ENCODE results near the gene PLIN4. TPM values are rescaled to one million over a fixed set of nuclear protein-coding genes. Genes with fewer than 3 reads are reported as not detected.

PLIN4 gene
- total and polyA plus RNA-seq, 9 of the 15 experiments (the other 6 are each of a cell fraction or from before 2014, with no cell fraction given), result 0.04 to 0.16 (median 0.07) TPM; not detected in 3

GRCh38 chr19:4555657-4556561 lies 37.6 kb upstream of the PLIN4 start (continued):
- TF ChIP-seq TBP (optimal IDR thresholded peaks at IDR 0.05; ENCODE audit: low read depth, low read length) (peak; percentile 40), NR4A1 (CRISPR knock-in tag; IDR thresholded peaks at IDR 0.05) (no peak), NR4A1 (tag; IDR thresholded peaks at IDR 0.05) (peak; percentile 32; the same call in 1 of the 2 replicates), FOXA3 (CRISPR knock-in tag; conservative IDR thresholded peaks at IDR 0.05 in 1 of 2, IDR thresholded peaks at IDR 0.05 in 1 of 2) (0 out of 4 replicates have a peak, but pooled peaks of 1 of the 2 experiments have one; percentile 64), PTBP1 (IDR thresholded peaks at IDR 0.05; ENCODE audit: low read depth, low read length) (peak; percentile 99), CC2D1A (IDR thresholded peaks at IDR 0.05) (peak; percentile 53), TRIM28 (IDR thresholded peaks at IDR 0.05) (0 out of 2 replicates have a peak, but pooled peaks have one; percentile 42), ZNF609 (CRISPR knock-in tag; IDR thresholded peaks at IDR 0.05; ENCODE audit: borderline replicate concordance) (no peak), DACH1 (IDR thresholded peaks at IDR 0.05; ENCODE audit: partially characterized antibody) (peak; percentile 71), ZNF12 (CRISPR knock-in tag; IDR thresholded peaks at IDR 0.05) (0 out of 2 replicates have a peak, but pooled peaks have one; percentile 3), RFX1 (IDR thresholded peaks at IDR 0.05) (peak; percentile 88), THRAP3 (IDR thresholded peaks at IDR 0.05; ENCODE audit: borderline replicate concordance) (0 out of 2 replicates have a peak, but pooled peaks have one; percentile 43), BACH1 (tag; IDR thresholded peaks at IDR 0.05) (no peak), TCFL5 (CRISPR knock-in tag; conservative IDR thresholded peaks at IDR 0.05) (no peak), RCOR1 (IDR thresholded peaks at IDR 0.05; ENCODE audit: borderline replicate concordance in 1 of 2, low read depth in 2 of 2, low read length in 2 of 2) (peak; percentile 73 to 96)
- TF ChIP-seq, protein P1, sequence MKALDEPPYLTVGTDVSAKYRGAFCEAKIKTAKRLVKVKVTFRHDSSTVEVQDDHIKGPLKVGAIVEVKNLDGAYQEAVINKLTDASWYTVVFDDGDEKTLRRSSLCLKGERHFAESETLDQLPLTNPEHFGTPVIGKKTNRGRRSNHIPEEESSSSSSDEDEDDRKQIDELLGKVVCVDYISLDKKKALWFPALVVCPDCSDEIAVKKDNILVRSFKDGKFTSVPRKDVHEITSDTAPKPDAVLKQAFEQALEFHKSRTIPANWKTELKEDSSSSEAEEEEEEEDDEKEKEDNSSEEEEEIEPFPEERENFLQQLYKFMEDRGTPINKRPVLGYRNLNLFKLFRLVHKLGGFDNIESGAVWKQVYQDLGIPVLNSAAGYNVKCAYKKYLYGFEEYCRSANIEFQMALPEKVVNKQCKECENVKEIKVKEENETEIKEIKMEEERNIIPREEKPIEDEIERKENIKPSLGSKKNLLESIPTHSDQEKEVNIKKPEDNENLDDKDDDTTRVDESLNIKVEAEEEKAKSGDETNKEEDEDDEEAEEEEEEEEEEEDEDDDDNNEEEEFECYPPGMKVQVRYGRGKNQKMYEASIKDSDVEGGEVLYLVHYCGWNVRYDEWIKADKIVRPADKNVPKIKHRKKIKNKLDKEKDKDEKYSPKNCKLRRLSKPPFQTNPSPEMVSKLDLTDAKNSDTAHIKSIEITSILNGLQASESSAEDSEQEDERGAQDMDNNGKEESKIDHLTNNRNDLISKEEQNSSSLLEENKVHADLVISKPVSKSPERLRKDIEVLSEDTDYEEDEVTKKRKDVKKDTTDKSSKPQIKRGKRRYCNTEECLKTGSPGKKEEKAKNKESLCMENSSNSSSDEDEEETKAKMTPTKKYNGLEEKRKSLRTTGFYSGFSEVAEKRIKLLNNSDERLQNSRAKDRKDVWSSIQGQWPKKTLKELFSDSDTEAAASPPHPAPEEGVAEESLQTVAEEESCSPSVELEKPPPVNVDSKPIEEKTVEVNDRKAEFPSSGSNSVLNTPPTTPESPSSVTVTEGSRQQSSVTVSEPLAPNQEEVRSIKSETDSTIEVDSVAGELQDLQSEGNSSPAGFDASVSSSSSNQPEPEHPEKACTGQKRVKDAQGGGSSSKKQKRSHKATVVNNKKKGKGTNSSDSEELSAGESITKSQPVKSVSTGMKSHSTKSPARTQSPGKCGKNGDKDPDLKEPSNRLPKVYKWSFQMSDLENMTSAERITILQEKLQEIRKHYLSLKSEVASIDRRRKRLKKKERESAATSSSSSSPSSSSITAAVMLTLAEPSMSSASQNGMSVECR (CRISPR knock-in tag; IDR thresholded peaks at IDR 0.05), result peak; percentile 60; the same call in 1 of the 2 replicates

Measured in K562 (cell line).